ENCODE data around the gene CTNNA1.

DNA sequence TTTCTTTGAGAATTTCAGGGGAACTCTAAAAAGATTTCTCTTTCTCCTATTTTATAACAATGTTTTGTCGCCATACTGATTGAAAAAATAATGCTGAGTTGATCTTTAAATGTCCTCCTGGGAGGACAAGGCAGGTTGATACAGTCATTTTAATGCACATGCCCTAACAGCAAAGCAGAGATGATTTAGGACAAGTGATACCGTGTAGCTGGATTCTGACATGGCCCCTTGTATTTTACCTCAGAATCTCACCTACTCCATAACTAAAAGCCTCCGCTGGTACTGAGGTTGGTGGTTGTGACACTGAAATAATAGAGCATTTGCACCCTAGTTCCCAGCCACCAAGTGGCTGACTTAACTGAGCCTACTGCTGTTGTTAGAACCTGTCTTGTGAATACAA lies 122.7 kb downstream of the CTNNA1 start:
- TF ChIP-seq, protein P1, sequence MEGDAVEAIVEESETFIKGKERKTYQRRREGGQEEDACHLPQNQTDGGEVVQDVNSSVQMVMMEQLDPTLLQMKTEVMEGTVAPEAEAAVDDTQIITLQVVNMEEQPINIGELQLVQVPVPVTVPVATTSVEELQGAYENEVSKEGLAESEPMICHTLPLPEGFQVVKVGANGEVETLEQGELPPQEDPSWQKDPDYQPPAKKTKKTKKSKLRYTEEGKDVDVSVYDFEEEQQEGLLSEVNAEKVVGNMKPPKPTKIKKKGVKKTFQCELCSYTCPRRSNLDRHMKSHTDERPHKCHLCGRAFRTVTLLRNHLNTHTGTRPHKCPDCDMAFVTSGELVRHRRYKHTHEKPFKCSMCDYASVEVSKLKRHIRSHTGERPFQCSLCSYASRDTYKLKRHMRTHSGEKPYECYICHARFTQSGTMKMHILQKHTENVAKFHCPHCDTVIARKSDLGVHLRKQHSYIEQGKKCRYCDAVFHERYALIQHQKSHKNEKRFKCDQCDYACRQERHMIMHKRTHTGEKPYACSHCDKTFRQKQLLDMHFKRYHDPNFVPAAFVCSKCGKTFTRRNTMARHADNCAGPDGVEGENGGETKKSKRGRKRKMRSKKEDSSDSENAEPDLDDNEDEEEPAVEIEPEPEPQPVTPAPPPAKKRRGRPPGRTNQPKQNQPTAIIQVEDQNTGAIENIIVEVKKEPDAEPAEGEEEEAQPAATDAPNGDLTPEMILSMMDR (IDR thresholded peaks at IDR 0.05) = no peak
- TF ChIP-seq ZBTB33 (IDR thresholded peaks at IDR 0.05; ENCODE audit: borderline replicate concordance, low read depth) = no peak
- no peak for TF ChIP-seq POLR2AphosphoS5 (IDR thresholded peaks at IDR 0.05; ENCODE audit: low read depth, low read length)
- no peak for TF ChIP-seq RFX5 (IDR thresholded peaks at IDR 0.05; ENCODE audit: low read length)
- TF ChIP-seq, protein P2, sequence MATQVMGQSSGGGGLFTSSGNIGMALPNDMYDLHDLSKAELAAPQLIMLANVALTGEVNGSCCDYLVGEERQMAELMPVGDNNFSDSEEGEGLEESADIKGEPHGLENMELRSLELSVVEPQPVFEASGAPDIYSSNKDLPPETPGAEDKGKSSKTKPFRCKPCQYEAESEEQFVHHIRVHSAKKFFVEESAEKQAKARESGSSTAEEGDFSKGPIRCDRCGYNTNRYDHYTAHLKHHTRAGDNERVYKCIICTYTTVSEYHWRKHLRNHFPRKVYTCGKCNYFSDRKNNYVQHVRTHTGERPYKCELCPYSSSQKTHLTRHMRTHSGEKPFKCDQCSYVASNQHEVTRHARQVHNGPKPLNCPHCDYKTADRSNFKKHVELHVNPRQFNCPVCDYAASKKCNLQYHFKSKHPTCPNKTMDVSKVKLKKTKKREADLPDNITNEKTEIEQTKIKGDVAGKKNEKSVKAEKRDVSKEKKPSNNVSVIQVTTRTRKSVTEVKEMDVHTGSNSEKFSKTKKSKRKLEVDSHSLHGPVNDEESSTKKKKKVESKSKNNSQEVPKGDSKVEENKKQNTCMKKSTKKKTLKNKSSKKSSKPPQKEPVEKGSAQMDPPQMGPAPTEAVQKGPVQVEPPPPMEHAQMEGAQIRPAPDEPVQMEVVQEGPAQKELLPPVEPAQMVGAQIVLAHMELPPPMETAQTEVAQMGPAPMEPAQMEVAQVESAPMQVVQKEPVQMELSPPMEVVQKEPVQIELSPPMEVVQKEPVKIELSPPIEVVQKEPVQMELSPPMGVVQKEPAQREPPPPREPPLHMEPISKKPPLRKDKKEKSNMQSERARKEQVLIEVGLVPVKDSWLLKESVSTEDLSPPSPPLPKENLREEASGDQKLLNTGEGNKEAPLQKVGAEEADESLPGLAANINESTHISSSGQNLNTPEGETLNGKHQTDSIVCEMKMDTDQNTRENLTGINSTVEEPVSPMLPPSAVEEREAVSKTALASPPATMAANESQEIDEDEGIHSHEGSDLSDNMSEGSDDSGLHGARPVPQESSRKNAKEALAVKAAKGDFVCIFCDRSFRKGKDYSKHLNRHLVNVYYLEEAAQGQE (IDR thresholded peaks at IDR 0.05; ENCODE audit: low read depth, low read length) = no peak
- no peak for TF ChIP-seq EP300 (IDR thresholded peaks at IDR 0.05; ENCODE audit: borderline replicate concordance in 1 of 2, low read depth in 1 of 2, low read length in 1 of 2)
- TF ChIP-seq GATA2 (CRISPR knock-in tag; IDR thresholded peaks at IDR 0.05) = no peak

All from SK-N-SH (cell line).